Caco-2 (cell line): Measurements from ENCODE around the gene ELL. TPM values are rescaled to one million over a fixed set of nuclear protein-coding genes. Genes with fewer than 3 reads are reported as not detected.

ENCODE experiments used
- BruUV-seq: library from RNA; stranded (reverse); fragments of 400-500 nt; replicated peaks from 2 replicates; lab custom pipeline; 2021; lab: Mats Ljungman, UMichigan
- CTCF ChIA-PET: fragments of 300-600 bp; sonication (Branson Sonifier 250); formaldehyde crosslinking; loops from one replicate; lab custom pipeline; 2022; ENCODE audit warnings: antibody characterized with exemption; lab: Charles Lee
- POLR2A ChIA-PET: fragments of 300-600 bp; sonication (Branson Sonifier 250); formaldehyde crosslinking; loops from one replicate; lab custom pipeline; 2022; ENCODE audit warnings: antibody characterized with exemption; lab: Charles Lee
- DNase-seq, 2 experiments: peaks; one replicate each; pipeline versions ENCODE4 v3.0.0 to v3.0.0-alpha.2; 2020 to 2022
- H3K27me3 ChIP-seq: replicated peaks from 2 replicates; pipeline ENCODE4 v1.6.0; 2011; ENCODE audit warnings: low read length; ENCODE audit not compliant: control insufficient read depth, insufficient read depth
- H3K36me3 ChIP-seq: 2 replicates; pipeline ENCODE4 v1.5.1; 2011; ENCODE audit warnings: low read length; ENCODE audit not compliant: control insufficient read depth, insufficient read depth
- H3K4me1 ChIP-seq: fragments of 250-450 bp; sonication (Bioruptor Pico); 2 replicates; pipeline ENCODE4 v1.5.1; 2020; ENCODE audit warnings: mild to moderate bottlenecking
- H3K4me3 ChIP-seq: 2 replicates; pipeline ENCODE4 v1.5.1; 2011; ENCODE audit warnings: low read depth, mild to moderate bottlenecking, control low read depth, low read length
- H3K9me3 ChIP-seq: fragments of 250-450 bp; sonication (Bioruptor Pico); 2 replicates; pipeline ENCODE4 v1.5.1; 2020; ENCODE audit warnings: mild to moderate bottlenecking, moderate library complexity
- H3K27ac Mint-ChIP-seq: one replicate; pipeline ENCODE4 v1.8.0; 2022; ENCODE audit warnings: mixed read lengths; ENCODE audit not compliant: unreplicated experiment
- H3K27me3 Mint-ChIP-seq: one replicate; pipeline ENCODE4 v1.8.0; 2022; ENCODE audit warnings: mixed read lengths; ENCODE audit not compliant: insufficient read depth, unreplicated experiment
- H3K36me3 Mint-ChIP-seq: one replicate; pipeline ENCODE4 v1.8.0; 2022; ENCODE audit warnings: mild to moderate bottlenecking, mixed read lengths; ENCODE audit not compliant: insufficient read depth, unreplicated experiment
- H3K4me1 Mint-ChIP-seq: one replicate; pipeline ENCODE4 v1.8.0; 2022; ENCODE audit warnings: low read depth, mixed read lengths; ENCODE audit not compliant: unreplicated experiment
- H3K4me3 Mint-ChIP-seq: one replicate; pipeline ENCODE4 v1.8.0; 2022; ENCODE audit warnings: mild to moderate bottlenecking, moderate library complexity, mixed read lengths; ENCODE audit not compliant: unreplicated experiment
- H3K9me3 Mint-ChIP-seq: one replicate; pipeline ENCODE4 v1.8.0; 2022; ENCODE audit warnings: mixed read lengths; ENCODE audit not compliant: unreplicated experiment
- CTCF ChIP-seq, 2 experiments: fragments of 200-600 bp in 1 of 2; IDR thresholded peaks; 1 replicate in 1 of 2; 2 replicates in 1 of 2; pipeline versions ENCODE4 v1.5.1 to v1.8.0; 2011 to 2022; ENCODE audit warnings: antibody characterized with exemption in 1 of 2, control low read depth in 1 of 2, inconsistent platforms in 1 of 2, low read depth in 1 of 2, low read length in 1 of 2, mild to moderate bottlenecking in 1 of 2, moderate library complexity in 1 of 2; ENCODE audit not compliant: insufficient read depth in 1 of 2, severe bottlenecking in 1 of 2, unreplicated experiment in 1 of 2
- intact Hi-C: fragments of 100-400 bp; cut with micrococcal nuclease; formaldehyde crosslinking; loops from one replicate; pipeline ENCODE4 v1.10.0; 2022; ENCODE audit not compliant: unreplicated experiment
- total RNA-seq: library from RNA; stranded (reverse); gene quantifications from 2 replicates; pipeline ENCODE4 v1.2.3, GENCODE V29; 2022

The ELL gene
- total RNA-seq, 1 experiment from 2014 or later = 12.1 TPM

- Mint-ChIP-seq H3K27me3 (no peaks in the 10 kb centered on the region), H3K9me3 (peaks cover 10% of the 10 kb centered on the region), H3K36me3 (peaks cover 56% of the 10 kb centered on the region), H3K27ac (peak overlapping the region; percentile 73), H3K4me1 (peaks cover 28% of the 10 kb centered on the region), H3K4me3 (no peak overlapping the region)
- Histone ChIP-seq H3K36me3 (0 out of 2 replicates have a peak, but pooled peaks cover 2% of the 10 kb centered on the region), H3K4me1 (peaks cover 25% of the 10 kb centered on the region), H3K9me3 (no peaks in the 10 kb centered on the region), H3K4me3 (no peak overlapping the region), H3K27me3 (no peaks in the 10 kb centered on the region)
- intact Hi-C loops = no loop called here
- no TSS peak for BruUV-seq
- DNase-seq = no peak
- ChIA-PET POLR2A (no interaction called here), CTCF (no interaction called here)
- no peak for TF ChIP-seq CTCF (IDR thresholded peaks at IDR 0.05; ENCODE audit: insufficient read depth in 1 of 2, low read depth in 1 of 2, low read length in 1 of 2, severe bottlenecking in 1 of 2, unreplicated experiment in 1 of 2)
Measured at GRCh38 chr19:18443406-18443805, 78.5 kb downstream of the ELL start.

- intact Hi-C loops = no loop called here
- Histone ChIP-seq H3K4me1 (peaks cover 28% of the 10 kb centered on the region), H3K9me3 (no peaks in the 10 kb centered on the region), H3K36me3 (0 out of 2 replicates have a peak, but pooled peaks cover 2% of the 10 kb centered on the region), H3K27me3 (no peaks in the 10 kb centered on the region), H3K4me3 (no peak overlapping the region)
- Mint-ChIP-seq H3K4me1 (peaks cover 28% of the 10 kb centered on the region), H3K4me3 (no peak overlapping the region), H3K27ac (peak overlapping the region; percentile 73), H3K27me3 (no peaks in the 10 kb centered on the region), H3K36me3 (peaks cover 52% of the 10 kb centered on the region), H3K9me3 (peaks cover 10% of the 10 kb centered on the region)
- POLR2A ChIA-PET = no interaction called here
- no peak for TF ChIP-seq CTCF (IDR thresholded peaks at IDR 0.05; ENCODE audit: insufficient read depth in 1 of 2, low read depth in 1 of 2, low read length in 1 of 2, severe bottlenecking in 1 of 2, unreplicated experiment in 1 of 2)
- CTCF ChIA-PET = no interaction called here
- no TSS peak for BruUV-seq
- DNase-seq = no peak
Measured at GRCh38 chr19:18442941-18443340, 78.9 kb downstream of the ELL start.

- no peak overlapping the region for H3K4me3 ChIP-seq
- POLR2A ChIA-PET = no interaction called here
- peak in 1 of 2 experiments; percentile 57 for DNase-seq
- H3K9me3 ChIP-seq = no peaks in the 10 kb centered on the region
- CTCF ChIA-PET = no interaction called here
- H3K9me3 Mint-ChIP-seq = peaks cover 10% of the 10 kb centered on the region
- H3K36me3 Mint-ChIP-seq = peaks cover 55% of the 10 kb centered on the region
- H3K4me3 Mint-ChIP-seq = peak overlapping the region; percentile 2
- 0 out of 2 replicates have a peak, but pooled peaks cover 2% of the 10 kb centered on the region for H3K36me3 ChIP-seq
- intact Hi-C loops = no loop called here
- H3K27me3 Mint-ChIP-seq = no peaks in the 10 kb centered on the region
- H3K4me1 Mint-ChIP-seq = peaks cover 26% of the 10 kb centered on the region
- TF ChIP-seq CTCF (IDR thresholded peaks at IDR 0.05; ENCODE audit: insufficient read depth in 1 of 2, low read depth in 1 of 2, low read length in 1 of 2, severe bottlenecking in 1 of 2, unreplicated experiment in 1 of 2) = no peak
- H3K27me3 ChIP-seq = no peaks in the 10 kb centered on the region
- no TSS peak for BruUV-seq
- H3K4me1 ChIP-seq = peaks cover 23% of the 10 kb centered on the region
- peak overlapping the region; percentile 29 for H3K27ac Mint-ChIP-seq
Measured at GRCh38 chr19:18441804-18442788, 79.8 kb downstream of the ELL start.
